ENCODE measurements around the gene C1orf116. TPM values are rescaled to one million over a fixed set of nuclear protein-coding genes. Genes with fewer than 3 reads are reported as not detected.

The C1orf116 gene
- total and polyA plus RNA-seq, 5 donors, result 0.05 to 0.14 (median 0.07) TPM; not detected in 1

- intact Hi-C loops (cut with DNase I), result no loop called here
Observed at GRCh38 chr1:207072233-207072632, 39.7 kb upstream of the C1orf116 start.

GRCh38 chr1:207071426-207071825 is 38.9 kb upstream of the C1orf116 start:
- DNase-seq, result no peak
- H3K4me3 ChIP-seq (ENCODE audit: low read length), result no peak overlapping the region
- no peaks in the 10 kb centered on the region for H3K27me3 ChIP-seq (ENCODE audit: control insufficient read depth, insufficient read depth)
- no peak for ATAC-seq
- H3K27ac ChIP-seq (ENCODE audit: low read length), result no peak overlapping the region
- H3K9me3 ChIP-seq (ENCODE audit: control insufficient read depth, low read length), result no peaks in the 10 kb centered on the region
- intact Hi-C loops (cut with DNase I), result no loop called here
- no peaks in the 10 kb centered on the region for H3K4me1 ChIP-seq (ENCODE audit: control insufficient read depth, insufficient read depth, low read length)
- 92% methylated on average over 6 of the region's 6 CpGs for WGBS

More at GRCh38 chr1:207072233-207072632, 39.7 kb upstream of the C1orf116 start:
- ATAC-seq (no peak), DNase-seq (no peak)
- no peak overlapping the region for H3K4me3 ChIP-seq (ENCODE audit: low read length)
- no peaks in the 10 kb centered on the region for H3K27me3 ChIP-seq (ENCODE audit: control insufficient read depth, insufficient read depth)
- no peaks in the 10 kb centered on the region for H3K4me1 ChIP-seq (ENCODE audit: control insufficient read depth, insufficient read depth, low read length)
- 82% methylated on average over 8 of the region's 8 CpGs for WGBS
- no peak overlapping the region for H3K27ac ChIP-seq (ENCODE audit: low read length)
- H3K9me3 ChIP-seq (ENCODE audit: control insufficient read depth, low read length), result no peaks in the 10 kb centered on the region

- Histone ChIP-seq H3K4me1 (ENCODE audit: control insufficient read depth, insufficient read depth, low read length) (no peaks in the 10 kb centered on the region), H3K27ac (ENCODE audit: low read length) (no peak overlapping the region), H3K27me3 (ENCODE audit: control insufficient read depth, insufficient read depth) (no peaks in the 10 kb centered on the region), H3K9me3 (ENCODE audit: control insufficient read depth, low read length) (no peaks in the 10 kb centered on the region), H3K4me3 (ENCODE audit: low read length) (no peak overlapping the region)
- no peak for DNase-seq
- intact Hi-C loops (cut with DNase I), result no loop called here
- no peak for ATAC-seq
- WGBS, result 88% methylated on average over 4 of the region's 4 CpGs
Observed at GRCh38 chr1:207070811-207071210, 38.3 kb upstream of the C1orf116 start.

GRCh38 chr1:207069858-207070506 is 37.4 kb upstream of the C1orf116 start:
- 86% methylated on average over 5 of the region's 5 CpGs for WGBS
- intact Hi-C loops (cut with DNase I), result no loop called here
- peak in 2 of 3 donors; percentile 40 to 57 for DNase-seq
- peak in 1 of 2 donors; percentile 47 for ATAC-seq
- Histone ChIP-seq H3K4me1 (ENCODE audit: control insufficient read depth, insufficient read depth, low read length) (no peaks in the 10 kb centered on the region), H3K27me3 (ENCODE audit: control insufficient read depth, insufficient read depth) (no peaks in the 10 kb centered on the region), H3K9me3 (ENCODE audit: control insufficient read depth, low read length) (no peaks in the 10 kb centered on the region), H3K4me3 (ENCODE audit: low read length) (no peak overlapping the region), H3K27ac (ENCODE audit: low read length) (no peak overlapping the region)

- peak in 1 of 2 donors; percentile 65 for ATAC-seq
- Histone ChIP-seq H3K27me3 (ENCODE audit: control insufficient read depth, insufficient read depth) (no peaks in the 10 kb centered on the region), H3K27ac (ENCODE audit: low read length) (no peak overlapping the region), H3K4me1 (ENCODE audit: control insufficient read depth, insufficient read depth, low read length) (peaks cover 3% of the 10 kb centered on the region), H3K4me3 (ENCODE audit: low read length) (no peak overlapping the region), H3K9me3 (ENCODE audit: control insufficient read depth, low read length) (no peaks in the 10 kb centered on the region)
- no peak for DNase-seq
- 71% methylated on average over 3 of the region's 3 CpGs for WGBS
- intact Hi-C loops (cut with DNase I), result no loop called here
Observed at GRCh38 chr1:207069061-207069460, 36.5 kb upstream of the C1orf116 start.

DNA sequence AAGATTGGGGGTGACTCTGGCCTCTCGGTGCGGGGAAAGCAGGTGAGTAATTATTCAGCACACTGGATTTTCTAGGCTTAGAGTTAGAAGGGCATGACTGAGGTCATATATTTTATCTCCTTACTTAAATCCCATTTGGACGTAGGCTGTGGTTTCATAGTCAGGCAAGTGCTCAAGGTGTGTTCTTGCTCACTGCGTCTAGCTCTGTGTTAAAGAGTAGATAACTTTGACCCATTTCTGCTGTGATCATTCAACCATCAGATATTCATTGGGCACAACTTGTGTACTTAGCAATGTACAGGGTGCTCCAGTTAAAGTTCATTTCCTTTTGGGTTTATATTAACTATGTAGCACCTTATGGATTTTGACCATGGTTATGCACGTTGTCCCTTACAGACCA is 35.1 kb upstream of the C1orf116 start:
- Histone ChIP-seq H3K27ac (ENCODE audit: low read length) (no peak overlapping the region), H3K9me3 (ENCODE audit: control insufficient read depth, low read length) (no peaks in the 10 kb centered on the region), H3K4me1 (ENCODE audit: control insufficient read depth, insufficient read depth, low read length) (peaks cover 3% of the 10 kb centered on the region), H3K27me3 (ENCODE audit: control insufficient read depth, insufficient read depth) (no peaks in the 10 kb centered on the region), H3K4me3 (ENCODE audit: low read length) (no peak overlapping the region)
- ATAC-seq, result no peak
- WGBS, result 77% methylated on average over 5 of the region's 5 CpGs
- intact Hi-C loops (cut with DNase I), result no loop called here
- no peak for DNase-seq

DNA sequence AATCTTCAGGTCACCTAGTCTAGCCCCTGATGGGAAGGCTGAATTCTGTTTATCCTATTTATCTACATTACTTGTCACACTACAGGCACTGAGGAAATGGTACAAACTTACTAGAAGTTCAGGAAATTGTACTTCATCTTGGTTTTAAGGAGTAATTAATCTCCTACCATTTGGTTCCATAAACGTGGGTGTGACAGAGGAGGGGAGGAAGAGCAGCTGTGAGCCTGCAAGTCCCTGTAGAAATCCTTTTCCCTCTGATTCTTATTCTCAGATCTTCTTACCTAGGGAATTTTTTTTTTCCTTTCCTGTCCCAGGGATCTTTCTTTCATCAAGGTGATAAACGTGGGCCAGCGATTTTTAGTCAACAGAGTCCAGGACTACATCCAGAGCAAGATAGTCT is 34.6 kb upstream of the C1orf116 start:
- Histone ChIP-seq H3K4me1 (ENCODE audit: control insufficient read depth, insufficient read depth, low read length) (peaks cover 3% of the 10 kb centered on the region), H3K4me3 (ENCODE audit: low read length) (no peak overlapping the region), H3K9me3 (ENCODE audit: control insufficient read depth, low read length) (no peaks in the 10 kb centered on the region), H3K27ac (ENCODE audit: low read length) (no peak overlapping the region), H3K27me3 (ENCODE audit: control insufficient read depth, insufficient read depth) (no peaks in the 10 kb centered on the region)
- ATAC-seq (no peak), DNase-seq (no peak)
- WGBS, result 69% methylated on average over 3 of the region's 3 CpGs
- intact Hi-C loops (cut with DNase I), result no loop called here

- DNase-seq (no peak), ATAC-seq (peak; percentile 61 to 73)
- 77% methylated on average over 8 of the region's 8 CpGs for WGBS
- H3K27me3 ChIP-seq (ENCODE audit: control insufficient read depth, insufficient read depth), result no peaks in the 10 kb centered on the region
- intact Hi-C loops (cut with DNase I), result no loop called here
- peaks cover 3% of the 10 kb centered on the region for H3K4me1 ChIP-seq (ENCODE audit: control insufficient read depth, insufficient read depth, low read length)
- peak overlapping the region; percentile 47 for H3K27ac ChIP-seq (ENCODE audit: low read length)
- no peaks in the 10 kb centered on the region for H3K9me3 ChIP-seq (ENCODE audit: control insufficient read depth, low read length)
- H3K4me3 ChIP-seq (ENCODE audit: low read length), result no peak overlapping the region
Observed at GRCh38 chr1:207064561-207064960, 32.0 kb upstream of the C1orf116 start.

DNA sequence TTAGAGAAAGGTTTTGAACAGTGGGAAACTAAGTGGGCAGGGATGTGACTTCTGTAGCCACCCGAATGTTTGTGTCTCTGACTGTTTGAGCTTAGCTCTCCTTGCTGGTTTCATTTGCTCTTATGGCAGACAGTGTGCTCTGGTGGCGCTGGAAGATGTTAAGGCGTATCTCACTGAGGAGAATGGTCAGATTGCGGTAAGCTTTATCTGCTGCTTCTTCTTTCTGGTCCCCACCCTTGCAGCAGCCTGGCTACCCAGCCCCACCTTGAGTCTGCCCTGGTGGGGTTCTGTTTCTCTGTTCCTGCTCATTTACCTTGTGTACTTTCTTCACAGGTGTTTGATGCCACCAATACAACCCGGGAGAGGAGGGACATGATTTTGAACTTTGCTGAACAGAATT is 30.5 kb upstream of the C1orf116 start:
- Histone ChIP-seq H3K4me1 (ENCODE audit: control insufficient read depth, insufficient read depth, low read length) (peaks cover 3% of the 10 kb centered on the region), H3K27ac (ENCODE audit: low read length) (no peak overlapping the region), H3K9me3 (ENCODE audit: control insufficient read depth, low read length) (no peaks in the 10 kb centered on the region), H3K4me3 (ENCODE audit: low read length) (no peak overlapping the region), H3K27me3 (ENCODE audit: control insufficient read depth, insufficient read depth) (no peaks in the 10 kb centered on the region)
- no peak for ATAC-seq
- DNase-seq, result no peak
- intact Hi-C loops (cut with DNase I), result no loop called here
- 98% methylated on average over 5 of the region's 5 CpGs for WGBS

- Histone ChIP-seq H3K9me3 (ENCODE audit: control insufficient read depth, low read length) (no peaks in the 10 kb centered on the region), H3K4me1 (ENCODE audit: control insufficient read depth, insufficient read depth, low read length) (peaks cover 3% of the 10 kb centered on the region), H3K27me3 (ENCODE audit: control insufficient read depth, insufficient read depth) (no peaks in the 10 kb centered on the region), H3K4me3 (ENCODE audit: low read length) (no peak overlapping the region), H3K27ac (ENCODE audit: low read length) (no peak overlapping the region)
- no peak for DNase-seq
- intact Hi-C loops (cut with DNase I), result no loop called here
- WGBS, result 90% methylated on average over 1 of the region's 1 CpG
- ATAC-seq, result no peak
Observed at GRCh38 chr1:207062058-207062457, 29.5 kb upstream of the C1orf116 start.

GRCh38 chr1:207060596-207060995 is 28.0 kb upstream of the C1orf116 start:
- intact Hi-C loops (cut with DNase I), result no loop called here
- ATAC-seq (no peak), DNase-seq (no peak)
- Histone ChIP-seq H3K9me3 (ENCODE audit: control insufficient read depth, low read length) (no peaks in the 10 kb centered on the region), H3K27ac (ENCODE audit: low read length) (no peak overlapping the region), H3K4me3 (ENCODE audit: low read length) (no peak overlapping the region), H3K4me1 (ENCODE audit: control insufficient read depth, insufficient read depth, low read length) (peaks cover 3% of the 10 kb centered on the region), H3K27me3 (ENCODE audit: control insufficient read depth, insufficient read depth) (no peaks in the 10 kb centered on the region)
- WGBS, result 91% methylated on average over 3 of the region's 3 CpGs

- no peaks in the 10 kb centered on the region for H3K27me3 ChIP-seq (ENCODE audit: control insufficient read depth, insufficient read depth)
- H3K4me1 ChIP-seq (ENCODE audit: control insufficient read depth, insufficient read depth, low read length), result peaks cover 3% of the 10 kb centered on the region
- peak in 1 of 2 donors; percentile 10 for ATAC-seq
- H3K27ac ChIP-seq (ENCODE audit: low read length), result no peak overlapping the region
- intact Hi-C loops (cut with DNase I), result no loop called here
- no peak overlapping the region for H3K4me3 ChIP-seq (ENCODE audit: low read length)
- no peaks in the 10 kb centered on the region for H3K9me3 ChIP-seq (ENCODE audit: control insufficient read depth, low read length)
- 48% methylated on average over 4 of the region's 4 CpGs for WGBS
- no peak for DNase-seq
Observed at GRCh38 chr1:207059881-207060280, 27.3 kb upstream of the C1orf116 start.
